B cell (primary cell): Measurements from ENCODE around the gene DUSP14. TPM values are rescaled to one million over a fixed set of nuclear protein-coding genes. Genes with fewer than 3 reads are reported as not detected.

Experiments used
- ATAC-seq: fragments of 200-7000 bp; cut with Tn5 transposase; one replicate; pipeline ENCODE4 v1.10.0; 2021; ENCODE audit warnings: low read depth, mild to moderate bottlenecking, moderate number of reproducible peaks, moderate library complexity
- CTCF ChIA-PET: fragments of 350-600 bp; sonication (Branson Sonifier 250); formaldehyde crosslinking; loops from one replicate; lab custom pipeline; 2021; ENCODE audit warnings: antibody characterized with exemption, inconsistent platforms; lab: Charles Lee
- POLR2A ChIA-PET: fragments of 350-600 bp; sonication (Branson Sonifier 250); formaldehyde crosslinking; loops from one replicate; lab custom pipeline; 2021; ENCODE audit warnings: antibody characterized with exemption; lab: Charles Lee
- DNase-seq: peaks from one replicate; pipeline ENCODE4 v3.0.0; 2013
- H2AFZ ChIP-seq: 2 replicates; pipeline ENCODE4 v1.6.1; 2012; ENCODE audit warnings: mild to moderate bottlenecking, low read depth, low read length; ENCODE audit not compliant: insufficient read depth, poor library complexity, severe bottlenecking
- H3K27ac ChIP-seq, 2 donors: 1 replicate in 1 of 2; 2 replicates in 1 of 2; pipeline ENCODE4 v1.5.1; 2012 to 2013; ENCODE audit warnings: low read length in 2 of 2, mild to moderate bottlenecking in 2 of 2, moderate library complexity in 1 of 2
- H3K27me3 ChIP-seq, 4 experiments: fragments of 200-600 bp in 1 of 4; sonication (generic) in 1 of 4; replicated peaks in 1 of 4; 1 replicate in 2 of 4; 2 replicates in 2 of 4; pipeline versions ENCODE4 v1.6.1 to v1.7.0; 2013 to 2016; ENCODE audit warnings: low read length in 3 of 4, mild to moderate bottlenecking in 2 of 4, mixed read lengths in 1 of 4, moderate library complexity in 1 of 4; ENCODE audit not compliant: insufficient read depth in 4 of 4, control insufficient read depth in 3 of 4; ENCODE audit errors: control extremely low read depth in 1 of 4
- H3K36me3 ChIP-seq, 2 experiments: replicated peaks in 1 of 2; 1 replicate in 1 of 2; 2 replicates in 1 of 2; pipeline versions ENCODE4 v1.6.1 to v1.7.1; 2013; ENCODE audit warnings: low read length in 1 of 2; ENCODE audit not compliant: insufficient read depth in 2 of 2, control insufficient read depth in 1 of 2; ENCODE audit errors: control extremely low read depth in 1 of 2, extremely low read depth in 1 of 2
- H3K4me1 ChIP-seq, 2 donors: fragments of 200-600 bp in 1 of 2; sonication (generic) in 1 of 2; 1 replicate in 1 of 2; 2 replicates in 1 of 2; pipeline versions ENCODE4 v1.5.1 to v1.6.1; 2013 to 2017; ENCODE audit warnings: low read length in 2 of 2; ENCODE audit not compliant: control insufficient read depth in 2 of 2, insufficient read depth in 2 of 2
- H3K4me2 ChIP-seq: replicated peaks from 2 replicates; pipeline ENCODE3; 2012; ENCODE audit warnings: mild to moderate bottlenecking, low read depth, low read length; ENCODE audit not compliant: poor library complexity, severe bottlenecking
- H3K4me3 ChIP-seq, 5 experiments: fragments of 200-600 bp in 1 of 5; sonication (generic) in 1 of 5; 1 replicate in 3 of 5; 2 replicates in 2 of 5; pipeline versions ENCODE4 v1.5.1 to v1.7.0; 2011 to 2016; ENCODE audit warnings: low read length in 4 of 5, mild to moderate bottlenecking in 4 of 5, low read depth in 2 of 5, control low read depth in 1 of 5, moderate library complexity in 1 of 5; ENCODE audit not compliant: insufficient read depth in 1 of 5; ENCODE audit errors: control extremely low read depth in 1 of 5, extremely low read depth in 1 of 5
- H3K79me2 ChIP-seq: fragments of 200-600 bp; sonication (generic); one replicate; pipeline ENCODE4 v1.6.0; 2016; ENCODE audit warnings: low read length; ENCODE audit not compliant: control insufficient read depth, insufficient read depth
- H3K9ac ChIP-seq: fragments of 200-600 bp; sonication (generic); 2 replicates; pipeline ENCODE4 v1.6.1; 2017; ENCODE audit warnings: mild to moderate bottlenecking, low read length, moderate library complexity
- H3K9me3 ChIP-seq, 3 donors: one replicate each; pipeline versions ENCODE4 v1.6.1 to v1.7.1; 2013; ENCODE audit warnings: low read length in 2 of 3; ENCODE audit not compliant: control insufficient read depth in 2 of 3, insufficient read depth in 1 of 3; ENCODE audit errors: control extremely low read depth in 1 of 3
- H4K20me1 ChIP-seq: 2 replicates; pipeline ENCODE4 v1.6.0; 2012; ENCODE audit warnings: mild to moderate bottlenecking, low read length; ENCODE audit not compliant: insufficient read depth, control insufficient read depth, poor library complexity, severe bottlenecking
- H3K27ac Mint-ChIP-seq: one replicate; pipeline ENCODE4 v1.8.0; 2021; ENCODE audit warnings: mixed read lengths
- H3K27me3 Mint-ChIP-seq: one replicate; pipeline ENCODE4 v1.8.0; 2021; ENCODE audit warnings: mixed read lengths
- H3K4me1 Mint-ChIP-seq: one replicate; pipeline ENCODE4 v1.8.0; 2021; ENCODE audit warnings: mixed read lengths
- H3K4me3 Mint-ChIP-seq: one replicate; pipeline ENCODE4 v1.8.0; 2021; ENCODE audit warnings: mixed read lengths
- H3K9me3 Mint-ChIP-seq: one replicate; pipeline ENCODE4 v1.8.0; 2022; ENCODE audit warnings: mixed read lengths; ENCODE audit not compliant: insufficient read depth
- EZH2 ChIP-seq: IDR thresholded peaks from 2 replicates; pipeline ENCODE4 v1.6.1; 2012; ENCODE audit warnings: borderline replicate concordance, low read depth, mild to moderate bottlenecking, moderate library complexity, low read length; ENCODE audit not compliant: insufficient read depth, poor library complexity, severe bottlenecking
- WGBS: methylation state at CpG from one replicate; pipeline ENCODE4 v1.1.5; 2013; ENCODE audit warnings: missing lambda C conversion rate; ENCODE audit not compliant: insufficient coverage; 5-methylcytosine and 5-hydroxymethylcytosine counted together
- intact Hi-C: fragments of 100-400 bp; cut with micrococcal nuclease; formaldehyde crosslinking; loops from one replicate; pipeline ENCODE4 v1.10.0; 2022
- polyA plus RNA-seq: library from polyadenylated mRNA; depleted of rRNA; stranded (reverse); fragments of >200 nt; gene quantifications from 2 replicates; pipeline ENCODE4 v1.2.3, GENCODE V29; 2012
- total RNA-seq, 2 donors: library from RNA; stranded (reverse); fragments of 120-200 nt in 1 of 2; gene quantifications; 1 replicate in 1 of 2; 2 replicates in 1 of 2; pipeline versions ENCODE4 v1.2.3 to v1.2.4, GENCODE V29; 2013 to 2022
- TF ChIP-seq, protein P1 (sequence below): fragments of 200-600 bp; IDR thresholded peaks from one replicate; pipeline ENCODE4 v1.8.0; 2022; ENCODE audit warnings: antibody characterized with exemption, mild to moderate bottlenecking

Gene DUSP14
- total and polyA plus RNA-seq, 2 donors (not counting 1 experiment from before 2014, with no cell fraction given): 3.1 to 5.1 TPM

DNA sequence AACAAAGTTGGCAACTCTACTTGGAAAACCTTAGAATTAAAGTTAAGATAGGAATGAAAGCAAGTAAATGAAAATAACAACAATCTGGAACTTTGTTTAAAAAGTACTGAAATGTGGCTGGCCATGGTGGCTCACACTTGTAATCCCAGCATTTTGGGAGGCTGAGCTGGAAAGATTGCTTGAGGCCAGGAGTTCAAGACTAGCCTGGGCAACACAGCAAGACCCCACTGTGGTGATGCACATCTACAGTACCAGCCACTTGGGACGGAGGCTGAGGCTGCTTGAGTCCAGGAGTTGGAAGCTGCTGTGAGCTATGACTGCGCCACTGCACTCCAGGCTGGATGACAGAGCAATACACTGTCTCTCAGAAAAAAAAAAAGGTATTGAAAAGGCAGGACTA lies 67.8 kb downstream of the DUSP14 start:
- DNase-seq (no peak), ATAC-seq (no peak)
- peaks cover 21% of the 10 kb centered on the region for H3K79me2 ChIP-seq
- peaks cover 12% of the 10 kb centered on the region for H4K20me1 ChIP-seq
- 100% methylated on average over 1 of the region's 2 CpGs for WGBS
- H3K4me3 Mint-ChIP-seq: no peak overlapping the region
- ChIA-PET POLR2A (no interaction called here), CTCF (interaction anchor here (0.7 kb wide), 1 partner anchor 603 kb away, joined by 3 read pairs; no protein-coding TSS in a partner anchor)
- H3K4me3 ChIP-seq: no peak overlapping the region
- intact Hi-C loops: no loop called here
- no peak overlapping the region for H3K27ac ChIP-seq
- H3K27me3 Mint-ChIP-seq: no peaks in the 10 kb centered on the region
- no peaks in the 10 kb centered on the region for H3K27me3 ChIP-seq
- no peak overlapping the region for H3K27ac Mint-ChIP-seq
- TF ChIP-seq EZH2: no peak
- TF ChIP-seq, protein P1, sequence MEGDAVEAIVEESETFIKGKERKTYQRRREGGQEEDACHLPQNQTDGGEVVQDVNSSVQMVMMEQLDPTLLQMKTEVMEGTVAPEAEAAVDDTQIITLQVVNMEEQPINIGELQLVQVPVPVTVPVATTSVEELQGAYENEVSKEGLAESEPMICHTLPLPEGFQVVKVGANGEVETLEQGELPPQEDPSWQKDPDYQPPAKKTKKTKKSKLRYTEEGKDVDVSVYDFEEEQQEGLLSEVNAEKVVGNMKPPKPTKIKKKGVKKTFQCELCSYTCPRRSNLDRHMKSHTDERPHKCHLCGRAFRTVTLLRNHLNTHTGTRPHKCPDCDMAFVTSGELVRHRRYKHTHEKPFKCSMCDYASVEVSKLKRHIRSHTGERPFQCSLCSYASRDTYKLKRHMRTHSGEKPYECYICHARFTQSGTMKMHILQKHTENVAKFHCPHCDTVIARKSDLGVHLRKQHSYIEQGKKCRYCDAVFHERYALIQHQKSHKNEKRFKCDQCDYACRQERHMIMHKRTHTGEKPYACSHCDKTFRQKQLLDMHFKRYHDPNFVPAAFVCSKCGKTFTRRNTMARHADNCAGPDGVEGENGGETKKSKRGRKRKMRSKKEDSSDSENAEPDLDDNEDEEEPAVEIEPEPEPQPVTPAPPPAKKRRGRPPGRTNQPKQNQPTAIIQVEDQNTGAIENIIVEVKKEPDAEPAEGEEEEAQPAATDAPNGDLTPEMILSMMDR: no peak
- H3K36me3 ChIP-seq: peaks cover 6 to 67% of the 10 kb centered on the region in 2 experiments
- no peaks in the 10 kb centered on the region for H3K9me3 Mint-ChIP-seq
- no peaks in the 10 kb centered on the region for H3K4me1 ChIP-seq
- no peaks in the 10 kb centered on the region for H3K9me3 ChIP-seq
- H2AFZ ChIP-seq: no peak overlapping the region
- peaks cover 7% of the 10 kb centered on the region for H3K4me1 Mint-ChIP-seq
- H3K4me2 ChIP-seq: no peak overlapping the region
- H3K9ac ChIP-seq: no peak overlapping the region

DNA sequence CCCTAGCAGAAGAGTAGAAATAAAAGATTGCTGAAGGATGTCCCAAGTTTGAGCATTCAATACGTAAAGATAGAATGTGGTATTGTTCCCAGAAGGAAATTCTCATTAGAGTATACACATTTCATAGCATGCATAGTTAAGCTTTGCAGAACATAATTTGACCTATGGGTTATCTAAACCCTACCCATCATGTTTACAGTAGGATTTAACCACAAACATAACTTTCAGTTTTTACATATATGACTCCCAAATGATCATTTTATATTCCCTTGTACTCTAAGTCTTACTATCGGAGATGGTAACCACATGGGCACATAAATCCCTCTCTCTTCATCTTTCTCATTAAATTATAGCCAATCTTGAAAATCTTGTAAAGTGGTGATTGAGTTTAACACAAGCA lies 68.6 kb downstream of the DUSP14 start:
- Mint-ChIP-seq H3K4me3 (no peak overlapping the region), H3K27me3 (no peaks in the 10 kb centered on the region), H3K9me3 (no peaks in the 10 kb centered on the region), H3K27ac (no peak overlapping the region), H3K4me1 (peaks cover 2% of the 10 kb centered on the region)
- Histone ChIP-seq H3K27ac (no peak overlapping the region), H3K4me3 (no peak overlapping the region), H3K36me3 (peaks cover 6 to 64% of the 10 kb centered on the region in 2 experiments), H3K4me1 (no peaks in the 10 kb centered on the region), H4K20me1 (peaks cover 8% of the 10 kb centered on the region), H3K9ac (no peak overlapping the region), H3K79me2 (peaks cover 13% of the 10 kb centered on the region), H3K27me3 (no peaks in the 10 kb centered on the region), H3K4me2 (no peak overlapping the region), H2AFZ (no peak overlapping the region), H3K9me3 (no peaks in the 10 kb centered on the region)
- no peak for DNase-seq
- CTCF ChIA-PET: interaction anchor here (0.7 to 1.0 kb wide), 2 partner anchors 234 to 604 kb away, joined by 3 read pairs; no protein-coding TSS in a partner anchor
- no peak for ATAC-seq
- intact Hi-C loops: no loop called here
- WGBS: no CpG with 5 or more reads among the region's 2 CpGs
- POLR2A ChIA-PET: no interaction called here
- TF ChIP-seq, protein P1: no peak
- TF ChIP-seq EZH2: no peak
